Esophagus muscularis mucosa (tissue), 4 donors: ENCODE data around the gene DUSP6. TPM values are rescaled to one million over a fixed set of nuclear protein-coding genes. Genes with fewer than 3 reads are reported as not detected.

Experiments used
- DNase-seq: peaks from one replicate; pipeline ENCODE4 v3.0.0-alpha.2; 2017; ENCODE audit errors: extremely low spot score
- H3K27ac ChIP-seq, 4 donors: fragments of 200-600 bp; sonication (generic); replicated peaks in 1 of 4; 1 replicate in 3 of 4; 2 replicates in 1 of 4; pipeline ENCODE4 v1.5.1; 2016 to 2019; ENCODE audit warnings: mild to moderate bottlenecking in 1 of 4
- H3K27me3 ChIP-seq, 4 donors: fragments of 200-600 bp; sonication (generic); one replicate each; pipeline versions ENCODE4 v1.5.1 to v1.6.0; 2016 to 2019
- H3K36me3 ChIP-seq, 4 donors: fragments of 200-600 bp; sonication (generic); one replicate each; pipeline ENCODE4 v1.5.1; 2016 to 2019
- H3K4me1 ChIP-seq, 4 donors: fragments of 200-600 bp; sonication (generic); one replicate each; pipeline ENCODE4 v1.5.1; 2016 to 2019
- H3K4me3 ChIP-seq, 4 donors: fragments of 200-600 bp; sonication (generic); 1 replicate in 2 of 4; 2 replicates in 2 of 4; pipeline ENCODE4 v1.5.1; 2016 to 2019; ENCODE audit warnings: mild to moderate bottlenecking in 4 of 4, moderate library complexity in 1 of 4
- H3K9me3 ChIP-seq, 4 donors: fragments of 200-600 bp; sonication (generic); 1 replicate in 3 of 4; 2 replicates in 1 of 4; pipeline ENCODE4 v1.5.1; 2016 to 2019
- EP300 ChIP-seq: sonication (generic); formaldehyde crosslinking; IDR thresholded peaks from one replicate; pipeline ENCODE4 v1.6.1; 2017; ENCODE audit warnings: antibody characterized with exemption
- POLR2A ChIP-seq: fragments of 450-650 bp; IDR thresholded peaks from one replicate; pipeline ENCODE4 v1.6.1; 2017; ENCODE audit warnings: antibody characterized with exemption, moderate library complexity, mild to moderate bottlenecking, low read depth
- POLR2AphosphoS5 ChIP-seq, 2 donors: sonication (generic); formaldehyde crosslinking; IDR thresholded peaks; one replicate each; pipeline ENCODE4 v1.6.1; 2017; ENCODE audit warnings: antibody characterized with exemption in 2 of 2
- WGBS: methylation state at CpG from one replicate; pipeline ENCODE4 v1.1.5; 2018; 5-methylcytosine and 5-hydroxymethylcytosine counted together
- intact Hi-C: fragments of 100-400 bp; cut with DNase I; formaldehyde crosslinking; loops from one replicate; pipeline ENCODE4 v1.15.1; 2023
- total RNA-seq, 4 donors: library from RNA; depleted of rRNA; stranded (reverse); fragments of >200 nt; gene quantifications; one replicate each; pipeline versions ENCODE4 v1.1.0 to v1.2.1, GENCODE V29; 2016
- TF ChIP-seq, protein P1 (sequence below), 3 experiments: fragments of 200-600 bp in 2 of 3; fragments of 450-650 bp in 1 of 3; sonication (generic) in 2 of 3; IDR thresholded peaks; one replicate each; pipeline ENCODE4 v1.5.1; 2017 to 2019; ENCODE audit warnings: antibody characterized with exemption in 3 of 3, mild to moderate bottlenecking in 2 of 3, moderate library complexity in 1 of 3

The DUSP6 gene
- total RNA-seq, 4 donors from 2014 or later, result 62.2 to 108 (median 77.4) TPM

- Histone ChIP-seq H3K4me3 (peak overlapping the region; percentile 75 to 90 (median 83)), H3K27ac (peak overlapping the region; percentile 98 to 99 (median 99)), H3K9me3 (no peaks in the 10 kb centered on the region), H3K4me1 (peaks cover 26 to 64% (median 57%) of the 10 kb centered on the region in 4 donors), H3K27me3 (no peaks in the 10 kb centered on the region), H3K36me3 (peaks cover 0 to 34% (median 12%) of the 10 kb centered on the region in 4 donors)
- no peak for DNase-seq
- TF ChIP-seq POLR2AphosphoS5 (IDR thresholded peaks at IDR 0.05) (peak; percentile 15 to 27), EP300 (no peak)
- intact Hi-C loops, result loop anchor here (2.0 to 10.0 kb wide), 3 partner anchors 110 to 299 kb away; partner anchors contain the start of genes GALNT4 and POC1B
- 6% methylated on average over 45 of the region's 51 CpGs for WGBS
Observed at GRCh38 chr12:89350630-89351488, 1.4 kb downstream of the DUSP6 start.

DNA sequence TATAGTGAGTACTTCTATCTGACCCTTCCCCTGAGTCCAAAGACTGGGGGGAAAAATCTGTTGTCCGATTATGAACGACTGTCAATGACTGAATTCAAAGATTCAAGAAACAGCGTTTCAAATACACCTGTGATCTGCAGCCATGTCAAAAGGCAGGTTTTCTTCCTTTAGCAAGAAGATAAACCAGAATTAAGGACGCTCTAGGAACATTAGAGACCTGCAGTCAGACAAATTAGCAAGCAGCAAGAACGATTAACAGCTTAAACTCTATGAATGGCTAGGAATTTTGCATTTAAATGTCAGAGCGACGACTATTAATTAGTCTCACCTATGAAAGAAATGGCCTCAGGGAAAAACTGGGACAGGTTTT lies 2.1 kb downstream of the DUSP6 start:
- peak overlapping the region; percentile 75 to 90 (median 83) for H3K4me3 ChIP-seq
- DNase-seq, result no peak
- TF ChIP-seq POLR2AphosphoS5 (IDR thresholded peaks at IDR 0.05) (no peak), POLR2A (no peak), EP300 (no peak)
- TF ChIP-seq, protein P1, sequence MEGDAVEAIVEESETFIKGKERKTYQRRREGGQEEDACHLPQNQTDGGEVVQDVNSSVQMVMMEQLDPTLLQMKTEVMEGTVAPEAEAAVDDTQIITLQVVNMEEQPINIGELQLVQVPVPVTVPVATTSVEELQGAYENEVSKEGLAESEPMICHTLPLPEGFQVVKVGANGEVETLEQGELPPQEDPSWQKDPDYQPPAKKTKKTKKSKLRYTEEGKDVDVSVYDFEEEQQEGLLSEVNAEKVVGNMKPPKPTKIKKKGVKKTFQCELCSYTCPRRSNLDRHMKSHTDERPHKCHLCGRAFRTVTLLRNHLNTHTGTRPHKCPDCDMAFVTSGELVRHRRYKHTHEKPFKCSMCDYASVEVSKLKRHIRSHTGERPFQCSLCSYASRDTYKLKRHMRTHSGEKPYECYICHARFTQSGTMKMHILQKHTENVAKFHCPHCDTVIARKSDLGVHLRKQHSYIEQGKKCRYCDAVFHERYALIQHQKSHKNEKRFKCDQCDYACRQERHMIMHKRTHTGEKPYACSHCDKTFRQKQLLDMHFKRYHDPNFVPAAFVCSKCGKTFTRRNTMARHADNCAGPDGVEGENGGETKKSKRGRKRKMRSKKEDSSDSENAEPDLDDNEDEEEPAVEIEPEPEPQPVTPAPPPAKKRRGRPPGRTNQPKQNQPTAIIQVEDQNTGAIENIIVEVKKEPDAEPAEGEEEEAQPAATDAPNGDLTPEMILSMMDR (IDR thresholded peaks at IDR 0.05), result no peak
- WGBS, result 16% methylated on average over 7 of the region's 7 CpGs
- H3K4me1 ChIP-seq, result peaks cover 32 to 64% (median 57%) of the 10 kb centered on the region in 4 donors
- peaks cover 0 to 34% (median 12%) of the 10 kb centered on the region in 4 donors for H3K36me3 ChIP-seq
- H3K9me3 ChIP-seq, result no peaks in the 10 kb centered on the region
- H3K27me3 ChIP-seq, result no peaks in the 10 kb centered on the region
- peak overlapping the region; percentile 98 to 99 (median 99) for H3K27ac ChIP-seq
- intact Hi-C loops, result loop anchor here (2.0 to 10.0 kb wide), 3 partner anchors 111 to 298 kb away; partner anchors contain the start of genes GALNT4 and POC1B

DNA sequence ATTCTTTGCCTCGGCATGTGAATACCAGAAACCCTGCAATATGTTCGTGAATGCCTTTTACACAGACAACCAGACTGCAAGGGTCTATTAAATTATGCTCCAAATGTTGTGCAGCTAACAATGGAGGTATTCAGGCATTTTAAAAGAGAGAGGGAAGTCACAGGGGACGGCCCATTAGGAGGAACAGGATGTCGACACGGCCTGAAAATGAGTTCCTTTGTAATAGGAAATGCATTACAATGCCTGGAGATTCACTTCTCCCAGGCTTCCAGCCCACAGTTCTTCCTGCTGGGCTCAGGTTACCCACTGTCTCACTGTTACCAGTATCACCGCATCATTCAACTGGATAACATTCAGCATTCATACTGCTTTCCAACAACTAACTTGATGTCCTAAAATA lies 2.5 kb downstream of the DUSP6 start:
- H3K4me1 ChIP-seq, result peaks cover 32 to 64% (median 57%) of the 10 kb centered on the region in 4 donors
- H3K36me3 ChIP-seq, result peaks cover 0 to 34% (median 12%) of the 10 kb centered on the region in 4 donors
- H3K27me3 ChIP-seq, result no peaks in the 10 kb centered on the region
- TF ChIP-seq EP300 (no peak), POLR2AphosphoS5 (IDR thresholded peaks at IDR 0.05) (peak; percentile 54 to 76)
- TF ChIP-seq, protein P1 (IDR thresholded peaks at IDR 0.05), result no peak
- H3K27ac ChIP-seq, result peak overlapping the region; percentile 98 to 99 (median 99)
- H3K9me3 ChIP-seq, result no peaks in the 10 kb centered on the region
- H3K4me3 ChIP-seq, result peak overlapping the region; percentile 75 to 90 (median 83)
- intact Hi-C loops, result loop anchor here (2.0 to 10.0 kb wide), 3 partner anchors 111 to 298 kb away; partner anchors contain the start of genes GALNT4 and POC1B
- no peak for DNase-seq
- 4% methylated on average over 6 of the region's 6 CpGs for WGBS

DNA sequence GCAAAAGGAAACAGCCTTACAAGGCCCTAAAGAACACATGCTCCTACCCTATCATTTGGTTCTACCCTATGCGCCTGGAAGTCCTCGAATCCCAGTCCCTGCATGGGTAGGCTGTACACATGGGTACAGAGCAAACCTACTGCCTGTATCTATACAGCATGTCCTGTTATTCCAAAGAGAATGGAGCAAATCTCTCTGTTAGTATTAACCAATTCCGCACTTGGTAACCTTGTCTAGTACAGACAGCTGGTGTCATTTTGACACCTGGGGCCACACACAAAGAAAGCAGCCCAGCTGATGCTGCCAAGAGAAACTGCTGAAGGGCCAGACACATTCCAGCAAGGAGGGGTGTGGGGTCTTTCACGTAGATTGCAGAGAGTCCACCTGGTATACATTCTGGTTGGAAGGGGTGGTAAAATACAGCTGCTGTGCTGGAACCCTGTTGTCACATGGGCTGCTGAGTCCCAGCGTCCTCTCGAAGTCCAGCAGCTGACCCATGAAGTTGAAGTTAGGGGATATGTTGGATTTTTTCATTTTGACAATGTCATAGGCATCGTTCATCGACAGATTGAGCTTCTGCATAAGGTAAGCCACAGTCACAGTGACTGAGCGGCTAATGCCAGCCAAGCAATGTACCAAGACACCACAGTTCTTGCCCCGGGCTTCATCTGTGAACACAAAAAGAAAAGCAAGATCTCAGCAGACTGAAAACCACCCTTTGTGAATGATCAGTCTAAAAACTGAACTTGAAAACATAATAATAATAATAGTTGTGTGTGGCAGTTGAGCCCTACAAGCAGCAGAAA lies 3.2 kb downstream of the DUSP6 start:
- Histone ChIP-seq H3K27ac (peak overlapping the region; percentile 98 to 99 (median 99)), H3K9me3 (no peaks in the 10 kb centered on the region), H3K4me3 (peak overlapping the region; percentile 75 to 90 (median 83)), H3K36me3 (peaks cover 0 to 34% (median 12%) of the 10 kb centered on the region in 4 donors), H3K4me1 (peaks cover 28 to 62% (median 55%) of the 10 kb centered on the region in 4 donors), H3K27me3 (no peaks in the 10 kb centered on the region)
- 54% methylated on average over 6 of the region's 10 CpGs for WGBS
- intact Hi-C loops, result no loop called here
- TF ChIP-seq POLR2AphosphoS5 (IDR thresholded peaks at IDR 0.05) (peak in 1 of 2 donors; percentile 6), EP300 (no peak), POLR2A (no peak)
- TF ChIP-seq, protein P1 (IDR thresholded peaks at IDR 0.05), result no peak
- DNase-seq, result no peak
